HG03159 (cell line): ENCODE data around the gene IL37.
"Not testable (repeated sequence)": the region's sequence is repeated elsewhere in the genome, so short reads cannot be mapped to it uniquely, and the experiment has no call there.

Source experiments
- ATAC-seq: cut with Tn5 transposase; IDR thresholded peaks from one replicate; pipeline ENCODE4 v1.9.1; 2021; ENCODE audit warnings: mild to moderate bottlenecking, moderate library complexity; ENCODE audit not compliant: unreplicated experiment

The IL37 gene

GRCh38 chr2:112919086-112919485 is 8.1 kb downstream of the IL37 start:
- no peak for ATAC-seq

DNA sequence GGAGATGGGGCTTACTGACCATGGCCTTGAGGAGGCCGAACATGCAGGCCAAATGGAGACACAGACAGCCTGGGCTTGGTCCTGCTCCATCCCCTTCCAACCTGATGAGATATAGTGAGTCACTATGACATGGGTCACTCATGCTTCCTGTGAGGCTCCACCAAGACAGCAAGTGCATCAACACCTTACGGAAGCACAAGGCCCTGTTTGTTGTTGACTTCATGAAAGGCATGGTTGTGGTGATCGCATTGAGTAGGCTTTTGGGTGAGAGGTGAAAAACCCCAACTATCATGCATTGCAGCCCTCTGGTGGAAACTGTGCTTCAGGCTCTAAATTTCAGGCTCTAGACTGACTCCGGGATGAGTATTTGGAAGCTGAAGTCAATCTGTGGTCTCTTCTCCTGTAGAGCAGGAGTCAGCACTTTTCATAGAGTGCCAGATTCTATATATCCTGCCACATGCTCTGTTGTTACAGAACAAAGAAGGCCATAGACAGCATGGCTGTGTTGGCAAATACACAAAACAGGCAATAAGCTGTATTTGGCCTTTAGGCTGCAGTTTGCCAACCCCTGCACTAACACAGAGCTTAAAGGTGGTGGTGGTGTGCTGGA is 10.1 kb downstream of the IL37 start:
- ATAC-seq = no peak

- ATAC-seq = no peak
These were observed 11.0 kb downstream of the IL37 start for GRCh38 chr2:112921982-112922381.

DNA sequence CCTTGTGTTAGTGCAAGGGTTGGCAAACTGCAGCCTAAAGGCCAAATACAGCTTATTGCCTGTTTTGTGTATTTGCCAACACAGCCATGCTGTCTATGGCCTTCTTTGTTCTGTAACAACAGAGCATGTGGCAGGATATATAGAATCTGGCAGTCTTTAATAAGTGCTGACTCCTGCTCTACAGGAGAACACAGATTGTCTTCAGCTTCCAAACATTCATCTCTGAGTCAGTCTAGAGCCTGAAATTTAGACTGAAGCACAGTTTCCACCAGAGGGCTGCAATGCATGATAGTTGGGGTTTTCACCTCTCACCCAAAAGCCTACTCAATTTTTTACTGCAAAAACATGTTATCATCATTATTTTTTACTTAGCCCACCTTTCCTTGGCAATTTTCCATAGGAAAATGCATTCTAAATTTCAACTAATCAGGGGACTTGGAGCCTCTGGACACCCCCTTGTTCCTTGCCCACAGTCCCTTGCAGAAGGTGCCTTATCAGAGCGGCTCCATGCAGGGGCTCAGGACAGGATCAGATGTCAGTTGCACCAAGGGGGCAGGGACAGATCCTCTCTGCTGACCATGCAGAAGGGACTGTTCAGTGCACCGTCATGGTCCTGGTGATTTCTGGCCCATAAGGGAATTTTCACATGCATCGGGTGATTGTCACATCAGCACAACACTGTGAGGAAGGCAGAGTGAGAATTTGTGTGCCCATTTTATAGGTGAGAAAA is 12.4 kb downstream of the IL37 start:
- no peak for ATAC-seq

GRCh38 chr2:112923967-112924338 is 13.0 kb downstream of the IL37 start:
- ATAC-seq = no peak

GRCh38 chr2:112924360-112924759 is 13.4 kb downstream of the IL37 start:
- no peak for ATAC-seq

DNA sequence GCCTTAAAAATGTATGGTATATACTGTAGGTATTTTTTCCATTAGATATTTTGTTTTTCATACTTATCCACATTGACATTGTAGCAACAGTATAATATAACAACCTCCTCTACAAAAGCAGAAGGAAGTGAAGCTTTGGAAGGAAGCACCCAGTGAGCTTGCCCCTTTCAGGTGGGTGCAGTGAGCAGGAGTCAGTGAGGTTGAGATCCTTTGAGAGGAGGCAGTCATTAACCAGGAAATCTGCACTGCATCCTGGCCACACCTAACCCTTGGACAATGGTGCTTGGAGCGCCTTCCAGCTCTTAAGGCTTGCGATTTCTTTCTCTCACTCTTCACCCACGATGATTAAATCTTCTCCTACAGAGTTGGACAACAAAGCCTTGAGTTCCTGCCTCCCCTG is 13.9 kb downstream of the IL37 start:
- ATAC-seq = no peak

DNA sequence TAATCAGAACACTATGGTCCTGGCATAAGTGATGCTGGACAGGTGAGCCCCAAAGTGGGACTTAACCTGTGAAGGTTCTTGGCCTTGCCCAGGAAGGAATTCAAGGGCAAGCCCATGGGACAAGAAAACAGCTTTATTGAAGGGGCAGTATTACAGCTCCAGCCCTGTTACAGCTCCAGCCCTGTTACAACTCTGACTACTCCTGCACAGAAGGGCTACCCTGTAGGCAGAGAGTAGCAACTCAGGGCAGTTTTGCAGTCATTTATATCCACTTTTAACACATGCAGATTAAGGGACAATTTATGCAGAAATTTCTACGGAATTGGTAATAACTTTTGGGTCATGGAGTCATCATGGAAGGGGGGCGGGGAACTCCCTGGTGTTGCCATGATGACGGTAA is 15.7 kb downstream of the IL37 start:
- no peak for ATAC-seq

GRCh38 chr2:112927745-112928144 is 16.8 kb downstream of the IL37 start:
- ATAC-seq = no peak

GRCh38 chr2:112933261-112933660 is 22.3 kb downstream of the IL37 start:
- ATAC-seq = no peak

GRCh38 chr2:112934117-112934516 is 23.2 kb downstream of the IL37 start:
- ATAC-seq = not testable (repeated sequence)

DNA sequence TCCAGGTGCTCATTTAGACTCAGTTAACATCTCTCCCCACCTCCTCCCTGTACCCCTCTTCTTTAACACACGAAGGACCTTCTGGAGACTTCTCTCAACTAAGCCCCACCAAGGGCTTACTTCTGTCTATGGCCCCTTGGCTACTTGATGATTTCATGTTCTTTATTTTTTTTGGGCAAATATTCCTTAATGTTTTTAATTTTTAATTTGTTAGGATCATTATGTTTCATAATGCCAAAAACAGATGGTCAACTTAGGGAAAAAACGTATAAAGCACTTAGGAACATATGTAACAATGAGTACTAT is 25.9 kb downstream of the IL37 start:
- no peak for ATAC-seq

DNA sequence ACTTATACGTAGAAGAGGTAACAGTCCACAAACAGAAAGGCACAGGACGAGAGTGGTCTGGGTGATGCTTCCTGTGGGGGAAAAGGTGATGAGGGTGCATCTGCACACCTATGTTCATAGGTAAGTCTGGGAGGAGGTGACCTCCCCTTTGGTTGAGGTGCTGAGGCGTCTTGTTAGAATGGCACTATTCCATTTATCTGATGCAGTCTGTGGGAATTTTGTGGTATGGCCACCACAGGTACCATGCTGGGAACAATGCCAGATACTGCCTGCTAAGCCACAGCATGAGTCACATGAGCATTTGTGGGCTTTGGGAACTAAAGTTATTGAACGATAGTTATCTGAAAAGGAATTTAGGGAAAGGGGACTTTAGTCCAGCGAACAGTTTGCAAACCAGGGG is 27.9 kb downstream of the IL37 start:
- no peak for ATAC-seq

DNA sequence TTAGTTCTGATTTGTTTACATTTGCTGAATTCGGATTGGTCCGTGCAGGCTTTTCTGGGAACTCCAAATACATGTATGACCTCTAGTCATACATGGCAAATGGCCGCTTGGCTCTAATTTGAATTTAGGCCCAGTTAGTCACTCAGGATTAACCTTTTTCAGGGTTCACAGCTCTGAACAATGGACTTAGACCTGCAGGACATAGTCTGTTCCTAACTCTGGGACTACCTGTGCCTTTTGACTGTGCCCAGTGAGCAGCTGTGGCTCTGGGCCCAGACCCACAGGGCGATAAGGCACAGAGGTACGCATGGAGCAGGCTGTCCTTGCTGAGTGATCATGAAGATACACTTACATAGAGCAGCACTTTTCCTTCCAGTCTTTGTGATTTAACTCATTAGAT is 28.5 kb downstream of the IL37 start:
- no peak for ATAC-seq

- ATAC-seq = no peak
These were observed 30.1 kb downstream of the IL37 start for GRCh38 chr2:112940859-112941625.

DNA sequence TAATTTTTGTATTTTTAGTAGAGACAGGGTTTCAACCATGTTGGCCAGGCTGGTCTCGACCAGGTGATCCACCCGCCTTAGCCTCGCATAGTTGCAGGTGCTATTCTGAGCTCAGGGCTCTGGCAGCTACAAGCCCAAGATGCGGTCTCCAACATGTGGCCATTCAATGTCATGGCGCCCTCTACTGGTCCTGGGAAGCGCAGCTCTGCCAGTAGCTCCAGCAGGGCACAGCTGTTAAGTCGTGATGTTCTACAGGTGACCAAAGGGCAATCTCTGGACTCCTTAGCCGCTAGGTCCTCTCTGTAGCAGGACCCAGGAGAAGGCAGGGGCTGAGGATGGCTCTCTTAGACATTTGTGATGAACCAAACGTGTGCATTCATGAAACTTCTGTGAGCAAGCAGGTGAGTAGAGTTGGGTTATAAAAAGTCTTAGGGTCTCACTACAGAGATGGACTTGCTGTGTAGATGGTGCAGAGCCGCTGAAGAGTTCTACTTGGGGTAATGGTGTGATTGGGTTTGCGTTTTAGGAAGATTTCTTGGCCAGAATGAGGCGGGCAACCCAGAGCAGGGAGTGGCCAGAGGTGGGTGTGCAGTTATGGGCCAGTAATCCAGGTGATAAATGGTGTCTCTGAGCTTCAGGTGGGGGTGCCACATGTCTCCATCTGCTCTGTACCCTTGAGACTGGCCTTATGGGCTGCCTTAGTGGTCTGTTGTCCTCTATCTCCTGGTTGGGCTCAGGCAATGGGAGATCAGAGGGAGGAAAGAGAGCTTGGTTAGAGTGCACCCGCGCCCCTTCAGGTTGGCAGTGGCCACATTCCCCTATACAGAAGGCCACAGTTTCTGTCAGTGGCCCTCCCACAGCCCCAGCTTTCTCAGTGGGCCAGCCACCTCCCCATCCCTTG is 31.0 kb downstream of the IL37 start:
- peak; percentile 85 for ATAC-seq

- ATAC-seq = no peak
These were observed 31.7 kb downstream of the IL37 start for GRCh38 chr2:112942654-112943002.

DNA sequence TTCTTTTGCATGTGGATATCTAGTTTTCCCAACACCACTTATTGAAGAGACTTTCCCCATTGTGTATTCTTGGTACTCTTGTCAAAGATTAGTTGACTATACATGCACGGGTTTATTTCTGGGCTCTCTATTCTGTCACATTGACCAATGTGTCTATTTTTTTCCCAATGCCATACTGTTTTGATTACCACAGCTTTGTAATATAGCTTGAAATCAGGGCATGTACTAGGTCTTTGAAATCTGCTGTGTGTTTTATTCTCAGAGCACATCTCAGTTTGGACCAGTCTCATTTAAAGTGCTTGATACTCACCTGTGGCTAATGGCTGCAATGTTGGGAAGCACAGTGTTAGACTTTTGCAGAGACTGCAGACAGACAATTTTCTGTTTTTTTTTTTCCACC is 34.0 kb downstream of the IL37 start:
- ATAC-seq = no peak

DNA sequence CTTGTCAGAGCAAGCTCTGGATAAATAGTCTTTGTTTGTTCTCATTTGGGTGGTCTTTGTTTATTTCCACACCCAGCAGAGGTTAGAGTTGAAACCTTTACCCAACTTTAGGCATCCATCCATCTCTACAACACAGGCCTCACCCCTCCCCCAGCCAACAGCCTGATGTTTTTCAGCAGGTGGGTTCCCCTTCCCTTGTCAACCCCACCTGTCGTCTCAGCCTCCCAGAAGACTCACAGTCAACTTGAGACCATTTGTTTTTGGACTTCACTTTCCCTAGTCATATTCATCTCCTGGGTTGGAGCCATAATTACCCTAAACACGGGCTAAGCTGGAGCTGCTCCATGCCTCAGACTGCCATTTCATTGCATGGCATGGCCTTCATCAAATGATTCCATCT is 35.1 kb downstream of the IL37 start:
- ATAC-seq = no peak

DNA sequence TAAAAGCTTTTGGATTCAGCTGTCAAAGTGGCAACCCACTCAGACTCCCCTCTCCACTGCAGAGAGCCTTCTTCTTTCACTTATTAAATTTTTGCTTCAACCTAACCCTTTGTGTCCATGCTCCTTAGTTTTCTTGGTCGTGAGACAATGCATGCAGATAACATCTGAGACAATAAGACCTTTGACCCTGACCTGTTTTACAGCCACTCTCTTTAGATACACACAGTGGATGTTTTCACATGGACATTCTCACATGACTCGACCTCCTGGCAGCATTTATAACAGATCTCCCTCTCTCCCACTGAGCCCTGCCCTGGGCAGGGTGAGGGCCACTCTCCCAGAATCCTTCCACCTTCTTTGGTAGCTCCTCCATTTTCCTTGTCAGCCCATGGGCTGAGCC is 36.4 kb downstream of the IL37 start:
- ATAC-seq = no peak

DNA sequence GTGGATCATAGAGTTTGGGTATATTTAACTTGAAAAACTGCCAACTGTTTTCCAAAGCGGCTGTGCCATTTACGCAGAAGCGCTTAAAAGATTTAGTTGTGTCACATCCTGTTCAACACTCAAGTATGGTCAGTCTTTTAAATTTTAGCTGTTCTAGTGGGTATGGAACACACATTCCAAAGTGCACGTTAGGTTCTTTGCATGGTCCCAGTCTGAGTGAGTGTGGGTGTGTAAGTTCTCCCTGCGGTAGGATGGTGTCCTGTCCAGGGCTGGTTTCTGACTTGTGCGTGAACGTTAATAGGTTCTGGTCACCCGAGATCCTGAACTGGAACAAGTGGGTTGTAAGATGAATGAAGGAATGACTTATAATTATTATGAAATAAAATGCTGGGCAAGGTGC is 38.5 kb downstream of the IL37 start:
- no peak for ATAC-seq
